ENCODE data around the gene SCAND1.
A peak's percentile ranks its signal among the peaks of the same experiment; 100 is the strongest.
"Not testable (repeated sequence)": the region's sequence is repeated elsewhere in the genome, so short reads cannot be mapped to it uniquely, and the experiment has no call there.

The SCAND1 gene

DNA sequence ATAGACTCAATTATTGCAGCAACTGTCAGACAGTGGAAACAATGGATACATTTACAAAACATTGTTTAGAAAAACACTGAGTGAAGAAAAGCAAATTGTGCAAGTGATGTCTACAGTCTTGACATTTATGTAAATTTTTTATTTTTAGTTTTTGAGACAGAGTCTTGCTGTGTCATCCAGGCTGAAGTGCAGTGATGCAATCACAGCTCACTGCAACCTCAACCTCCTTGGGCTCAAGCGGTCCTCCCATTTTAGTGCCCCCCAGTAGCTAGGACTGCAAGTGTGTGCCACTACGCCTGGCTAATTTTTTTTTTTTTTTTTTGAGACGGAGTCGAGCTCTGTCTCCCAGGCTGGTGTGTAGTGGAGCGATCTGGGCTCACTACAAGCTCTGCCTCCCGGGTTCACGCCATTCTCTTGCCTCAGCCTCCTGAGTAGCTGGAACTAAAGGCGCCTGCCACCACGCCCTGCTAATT is 23.8 kb upstream of the SCAND1 start:
- Mint-ChIP-seq H3K27me3 (peaks cover 4 to 45% of the 10 kb centered on the region in 2 donors), H3K9me3 (no peaks in the 10 kb centered on the region), H3K36me3 (ENCODE audit: insufficient read depth) (no peaks in the 10 kb centered on the region), H3K27ac (no peak overlapping the region), H3K4me1 (ENCODE audit: low read depth in 2 of 2) (no peaks in the 10 kb centered on the region), H3K4me3 (no peak overlapping the region)
- no peak for DNase-seq
- no peak for ATAC-seq (replicated peaks)

DNA sequence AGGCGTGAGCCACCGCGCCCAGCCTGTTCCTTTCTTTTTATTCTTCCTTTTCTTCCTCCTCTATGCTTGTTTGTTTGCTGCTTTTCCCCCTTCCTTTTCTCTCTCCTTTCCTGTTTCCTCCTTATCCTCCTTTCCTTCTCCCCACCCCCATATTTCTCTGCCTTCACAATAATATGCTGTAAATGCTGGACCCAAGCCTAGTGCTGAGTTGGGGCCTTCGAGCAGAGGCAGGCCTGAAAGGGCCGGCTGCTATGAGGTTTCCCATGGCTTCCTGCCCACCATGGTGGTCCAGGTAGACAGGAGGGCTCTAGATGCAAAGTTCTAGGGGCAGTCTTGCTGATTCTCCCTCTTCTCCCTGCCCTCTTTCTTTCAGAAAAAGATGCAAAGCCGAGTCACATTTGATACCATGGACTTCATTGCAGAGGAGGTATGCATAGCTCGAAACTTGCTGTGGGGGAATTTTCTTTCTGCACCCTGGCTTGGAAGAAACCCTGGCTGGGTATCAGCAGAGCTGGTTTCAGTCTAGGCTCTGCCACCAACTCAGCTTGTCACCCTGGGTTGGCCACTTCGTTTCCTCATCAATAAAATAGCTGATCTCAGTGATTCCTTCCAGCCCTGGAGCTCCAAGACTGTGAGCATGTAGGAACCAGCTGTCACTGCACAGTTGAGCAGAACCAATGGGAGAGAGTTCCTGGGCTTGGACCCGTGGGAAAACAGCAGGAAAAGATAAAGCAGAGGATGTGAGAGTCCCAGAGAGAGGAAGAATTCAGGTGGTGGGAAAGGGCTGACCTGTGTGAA is 21.5 kb upstream of the SCAND1 start:
- DNase-seq (no peak), ATAC-seq (replicated peaks) (no peak)
- H3K27me3 Mint-ChIP-seq, result peaks cover 4 to 29% of the 10 kb centered on the region in 2 donors
- no peak overlapping the region for H3K27ac Mint-ChIP-seq
- no peaks in the 10 kb centered on the region for H3K9me3 Mint-ChIP-seq
- no peak overlapping the region for H3K4me3 Mint-ChIP-seq
- H3K36me3 Mint-ChIP-seq (ENCODE audit: insufficient read depth), result no peaks in the 10 kb centered on the region
- H3K4me1 Mint-ChIP-seq (ENCODE audit: low read depth in 2 of 2), result no peaks in the 10 kb centered on the region

DNA sequence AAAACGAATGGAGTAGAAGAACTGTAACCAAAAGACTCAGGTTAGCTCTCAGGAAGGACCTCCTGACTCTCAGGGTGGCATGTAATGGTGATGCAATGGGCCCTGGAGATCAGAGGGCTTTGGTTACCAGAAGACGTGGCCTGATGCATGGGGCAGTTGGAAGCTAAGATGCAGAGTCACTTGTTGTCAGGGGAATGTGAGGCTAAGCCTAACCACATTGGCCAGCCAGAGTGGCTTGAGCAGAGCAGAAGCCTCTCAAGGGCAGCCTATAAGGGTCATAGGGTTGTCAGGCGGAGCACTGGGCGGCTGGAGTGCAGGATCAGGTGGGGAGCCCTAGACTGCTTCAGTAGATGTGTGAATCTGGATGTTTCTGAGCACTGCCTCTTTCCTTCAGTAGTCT is 20.0 kb upstream of the SCAND1 start:
- Mint-ChIP-seq H3K9me3 (no peaks in the 10 kb centered on the region), H3K4me1 (ENCODE audit: low read depth in 2 of 2) (no peaks in the 10 kb centered on the region)
- DNase-seq, result no peak

DNA sequence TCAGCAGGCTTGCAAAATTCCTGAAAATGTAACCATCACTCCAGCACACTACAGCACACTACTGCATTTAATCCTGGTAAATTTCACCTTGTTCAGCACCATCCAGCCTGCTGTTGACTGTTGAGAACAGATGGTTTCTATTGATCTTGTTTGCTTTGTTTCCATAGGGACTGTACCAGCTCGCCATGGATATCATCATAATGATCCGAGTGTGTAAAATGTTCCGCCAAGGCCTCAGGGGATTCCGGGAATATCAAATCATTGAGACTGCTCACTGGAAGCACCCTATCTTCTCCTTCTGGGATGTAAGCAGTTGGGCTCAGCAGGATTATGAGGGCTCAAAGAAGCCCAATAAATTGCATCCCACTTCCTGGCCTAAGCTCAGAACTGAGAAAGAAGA is 18.2 kb upstream of the SCAND1 start:
- Mint-ChIP-seq H3K4me1 (ENCODE audit: low read depth in 2 of 2) (no peaks in the 10 kb centered on the region), H3K36me3 (ENCODE audit: insufficient read depth) (no peaks in the 10 kb centered on the region), H3K9me3 (no peaks in the 10 kb centered on the region), H3K4me3 (no peak overlapping the region), H3K27ac (no peak overlapping the region), H3K27me3 (peaks cover 4 to 8% of the 10 kb centered on the region in 2 donors)
- ATAC-seq (replicated peaks) (no peak), DNase-seq (no peak)

More for the DNA sequence above, 20.0 kb upstream of the SCAND1 start:
- Mint-ChIP-seq H3K27ac (no peak overlapping the region), H3K36me3 (ENCODE audit: insufficient read depth) (no peaks in the 10 kb centered on the region), H3K27me3 (peaks cover 4 to 16% of the 10 kb centered on the region in 2 donors), H3K4me3 (no peak overlapping the region)
- no peak for ATAC-seq (replicated peaks)

DNA sequence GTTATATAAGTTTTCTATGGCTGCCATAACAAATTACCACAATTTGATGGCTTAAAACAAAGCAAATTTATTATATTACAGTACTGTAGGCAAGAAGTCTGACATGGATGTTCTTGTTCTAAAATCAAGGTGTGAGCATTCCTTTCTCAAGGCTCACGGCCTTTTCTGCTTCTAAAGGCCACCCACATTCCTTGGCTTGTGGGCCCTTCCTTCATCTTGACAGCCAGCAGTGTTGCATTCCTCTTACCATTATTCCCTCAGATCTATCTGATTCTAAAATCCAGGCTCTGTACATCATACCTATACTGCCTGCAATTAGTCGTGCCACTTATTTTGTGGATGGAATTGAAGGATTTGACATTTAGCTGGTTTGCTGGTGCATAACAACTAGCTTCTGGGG is 17.7 kb upstream of the SCAND1 start:
- H3K27ac Mint-ChIP-seq, result no peak overlapping the region
- H3K4me3 Mint-ChIP-seq, result no peak overlapping the region

DNA sequence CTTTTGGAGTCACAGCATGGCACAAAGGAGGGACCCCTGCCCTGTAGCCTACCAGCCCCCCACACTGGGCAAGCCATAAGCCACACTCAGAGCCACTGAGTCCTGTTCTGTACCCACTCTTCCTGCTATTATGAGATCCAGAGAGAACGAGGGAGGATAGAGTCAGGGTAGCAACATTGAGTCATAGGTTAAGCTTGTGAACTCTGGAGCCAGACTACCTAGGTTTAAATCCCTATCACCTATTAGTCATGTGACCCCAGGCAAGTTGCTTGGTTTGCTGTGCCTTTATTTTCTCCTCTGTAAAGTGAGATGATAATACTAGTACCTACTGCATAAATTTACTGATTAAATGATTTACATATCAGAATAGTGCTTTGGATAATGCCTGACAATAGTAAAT is 14.6 kb upstream of the SCAND1 start:
- Mint-ChIP-seq H3K27ac (no peak overlapping the region), H3K36me3 (ENCODE audit: insufficient read depth) (no peaks in the 10 kb centered on the region), H3K4me1 (ENCODE audit: low read depth in 2 of 2) (no peaks in the 10 kb centered on the region), H3K27me3 (no peaks in the 10 kb centered on the region), H3K9me3 (no peaks in the 10 kb centered on the region), H3K4me3 (no peak overlapping the region)
- DNase-seq (no peak), ATAC-seq (replicated peaks) (no peak)

More for the DNA sequence above, 17.7 kb upstream of the SCAND1 start:
- H3K9me3 Mint-ChIP-seq, result no peaks in the 10 kb centered on the region
- H3K36me3 Mint-ChIP-seq (ENCODE audit: insufficient read depth), result no peaks in the 10 kb centered on the region
- ATAC-seq (replicated peaks) (no peak), DNase-seq (no peak)
- H3K27me3 Mint-ChIP-seq, result peaks cover 4 to 8% of the 10 kb centered on the region in 2 donors
- no peaks in the 10 kb centered on the region for H3K4me1 Mint-ChIP-seq (ENCODE audit: low read depth in 2 of 2)

DNA sequence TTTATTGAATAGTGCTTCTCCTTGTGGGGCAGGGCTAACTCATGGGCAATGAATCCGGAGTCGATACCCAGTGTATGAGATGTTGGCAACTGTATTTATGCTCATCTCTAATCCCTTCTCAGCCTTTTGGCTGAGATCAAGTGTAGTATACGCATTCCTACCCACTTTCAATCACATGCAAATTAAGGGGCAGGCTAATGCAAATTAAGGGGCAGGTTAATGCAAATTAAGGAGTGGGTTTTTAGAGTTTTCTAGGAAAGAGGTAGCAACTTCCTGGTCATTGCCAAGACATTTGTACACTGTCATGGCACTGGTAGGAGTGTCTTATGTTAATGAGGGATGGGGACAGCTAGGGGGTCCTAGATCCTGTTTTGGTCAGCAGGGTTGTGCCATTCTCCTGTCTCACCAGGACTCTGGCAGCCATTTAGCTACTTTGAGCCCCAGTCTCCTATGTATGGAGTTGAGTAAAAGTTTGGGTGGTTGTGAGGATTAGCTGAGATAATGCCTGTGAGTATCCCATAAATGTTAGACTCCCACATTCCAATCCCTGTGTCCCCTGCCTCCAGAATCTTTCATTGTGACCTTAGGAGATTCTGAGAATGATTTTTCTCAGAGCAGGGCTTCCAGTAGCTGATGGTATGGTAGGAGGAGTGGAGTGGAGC is 13.8 kb upstream of the SCAND1 start, which contains the start of gene CNBD2:
CNBD2 (plus strand) TSS at position 612 of the 662 bp plus-strand sequence. CDS start 173 bp downstream, outside the sequence.
- Mint-ChIP-seq H3K4me3 (no peak within 1 kb of the TSS), H3K36me3 (ENCODE audit: insufficient read depth) (no peaks in the 10 kb centered on the region), H3K4me1 (ENCODE audit: low read depth in 2 of 2) (no peaks in the 10 kb centered on the region), H3K27ac (no peak within 1 kb of the TSS), H3K9me3 (no peaks in the 10 kb centered on the region), H3K27me3 (no peaks in the 10 kb centered on the region)
- ATAC-seq (replicated peaks) (no peak), DNase-seq (no peak)

DNA sequence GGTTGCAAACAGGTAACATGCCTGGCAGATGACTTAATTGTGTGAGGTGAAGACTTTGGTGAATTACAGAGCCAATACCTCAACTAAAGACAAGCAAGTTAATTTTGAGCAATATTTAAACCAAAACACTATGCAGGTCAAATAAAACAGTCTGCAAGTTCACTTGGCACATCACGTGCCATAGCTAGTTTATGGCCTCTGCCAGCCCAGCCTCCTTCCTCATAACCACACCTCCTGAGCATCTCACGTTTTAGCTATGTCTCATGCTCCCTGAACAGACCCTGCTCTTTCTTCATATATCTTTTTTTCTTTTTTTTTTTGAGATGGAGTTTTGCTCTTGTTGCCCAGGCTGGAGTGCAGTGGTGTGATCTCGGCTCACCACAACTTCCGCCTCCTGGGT is 9.6 kb upstream of the SCAND1 start:
- H3K36me3 Mint-ChIP-seq (ENCODE audit: insufficient read depth), result no peaks in the 10 kb centered on the region
- H3K4me3 Mint-ChIP-seq, result no peak overlapping the region
- no peaks in the 10 kb centered on the region for H3K4me1 Mint-ChIP-seq (ENCODE audit: low read depth in 2 of 2)
- H3K27me3 Mint-ChIP-seq, result no peaks in the 10 kb centered on the region
- no peak overlapping the region for H3K27ac Mint-ChIP-seq
- no peaks in the 10 kb centered on the region for H3K9me3 Mint-ChIP-seq
- DNase-seq (no peak), ATAC-seq (replicated peaks) (no peak)

DNA sequence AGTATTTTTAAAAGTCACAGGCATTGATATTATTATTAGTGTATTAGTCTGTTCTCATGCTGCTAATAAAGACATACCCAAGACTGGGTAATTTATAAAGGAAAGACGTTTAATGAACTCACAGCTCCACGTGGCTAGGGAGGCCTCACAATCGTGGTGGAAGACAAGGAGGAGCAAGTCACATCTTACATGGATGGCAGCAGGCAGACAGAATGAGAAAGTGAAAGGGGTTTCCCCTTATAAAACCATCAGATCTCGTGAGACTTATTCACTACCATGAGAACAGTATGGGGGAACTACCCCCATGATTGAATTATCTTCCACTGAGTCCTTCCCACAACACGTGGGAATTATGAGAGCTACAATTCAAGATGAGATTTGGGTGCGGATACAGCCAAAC is 5.0 kb upstream of the SCAND1 start:
- not testable (repeated sequence) for H3K4me3 Mint-ChIP-seq; H3K36me3 Mint-ChIP-seq (ENCODE audit: insufficient read depth); H3K9me3 Mint-ChIP-seq; DNase-seq; ATAC-seq (replicated peaks); H3K27me3 Mint-ChIP-seq; H3K27ac Mint-ChIP-seq; H3K4me1 Mint-ChIP-seq (ENCODE audit: low read depth in 2 of 2)

DNA sequence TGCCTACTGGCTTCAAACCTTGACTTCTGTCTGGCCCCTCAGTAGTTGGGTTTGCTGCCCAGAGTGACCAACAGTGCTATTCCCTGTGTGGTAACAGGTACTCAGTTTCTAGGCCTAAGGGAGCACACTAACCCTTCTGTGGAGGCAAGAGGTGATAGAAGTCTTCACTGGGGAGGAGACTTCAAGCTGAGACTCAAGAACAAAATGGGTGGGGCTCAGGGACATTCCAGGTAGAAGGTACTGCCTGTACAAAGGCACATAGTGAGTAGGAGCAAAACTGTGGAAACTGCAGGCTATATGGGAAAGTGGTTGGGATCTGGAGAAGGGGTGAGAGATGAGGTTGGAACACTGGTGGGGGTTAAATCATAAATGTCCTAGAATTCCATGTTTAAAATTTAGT is 2.3 kb upstream of the SCAND1 start:
- H3K9me3 Mint-ChIP-seq, result no peaks in the 10 kb centered on the region
- H3K4me1 Mint-ChIP-seq (ENCODE audit: low read depth in 2 of 2), result peaks cover 11 to 14% of the 10 kb centered on the region in 2 donors
- no peak for ATAC-seq (replicated peaks)
- peaks cover 15% of the 10 kb centered on the region for H3K36me3 Mint-ChIP-seq (ENCODE audit: insufficient read depth)
- no peak overlapping the region for H3K27ac Mint-ChIP-seq
- H3K4me3 Mint-ChIP-seq, result no peak overlapping the region
- DNase-seq, result no peak
- no peaks in the 10 kb centered on the region for H3K27me3 Mint-ChIP-seq

DNA sequence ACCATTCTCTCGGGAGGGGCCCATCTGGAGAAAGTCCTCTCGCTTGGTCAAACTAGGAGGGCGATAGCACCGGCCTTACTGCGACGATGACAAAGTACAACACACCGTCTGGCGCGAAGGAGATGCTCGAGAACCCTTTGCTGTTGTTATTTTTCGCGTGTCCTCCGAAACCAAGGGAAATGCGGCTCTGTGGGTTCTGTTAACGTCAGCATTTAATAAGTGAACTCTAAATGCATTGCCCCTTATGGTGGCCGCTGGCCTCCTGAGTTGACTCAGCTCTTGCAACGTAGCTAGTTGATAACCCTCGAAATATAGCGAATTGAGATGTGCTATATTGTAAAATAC is 577 bp upstream of the SCAND1 start:
- H3K27me3 Mint-ChIP-seq, result no peaks in the 10 kb centered on the region
- H3K4me3 Mint-ChIP-seq, result peak overlapping the region; percentile 97 to 99
- peak overlapping the region; percentile 99 to 100 for H3K27ac Mint-ChIP-seq
- DNase-seq (peak; percentile 49 to 67 (median 56)), ATAC-seq (replicated peaks) (peak; percentile 29)
- no peaks in the 10 kb centered on the region for H3K9me3 Mint-ChIP-seq
- peaks cover 11 to 18% of the 10 kb centered on the region in 2 donors for H3K4me1 Mint-ChIP-seq (ENCODE audit: low read depth in 2 of 2)
- H3K36me3 Mint-ChIP-seq (ENCODE audit: insufficient read depth), result peaks cover 15% of the 10 kb centered on the region

DNA sequence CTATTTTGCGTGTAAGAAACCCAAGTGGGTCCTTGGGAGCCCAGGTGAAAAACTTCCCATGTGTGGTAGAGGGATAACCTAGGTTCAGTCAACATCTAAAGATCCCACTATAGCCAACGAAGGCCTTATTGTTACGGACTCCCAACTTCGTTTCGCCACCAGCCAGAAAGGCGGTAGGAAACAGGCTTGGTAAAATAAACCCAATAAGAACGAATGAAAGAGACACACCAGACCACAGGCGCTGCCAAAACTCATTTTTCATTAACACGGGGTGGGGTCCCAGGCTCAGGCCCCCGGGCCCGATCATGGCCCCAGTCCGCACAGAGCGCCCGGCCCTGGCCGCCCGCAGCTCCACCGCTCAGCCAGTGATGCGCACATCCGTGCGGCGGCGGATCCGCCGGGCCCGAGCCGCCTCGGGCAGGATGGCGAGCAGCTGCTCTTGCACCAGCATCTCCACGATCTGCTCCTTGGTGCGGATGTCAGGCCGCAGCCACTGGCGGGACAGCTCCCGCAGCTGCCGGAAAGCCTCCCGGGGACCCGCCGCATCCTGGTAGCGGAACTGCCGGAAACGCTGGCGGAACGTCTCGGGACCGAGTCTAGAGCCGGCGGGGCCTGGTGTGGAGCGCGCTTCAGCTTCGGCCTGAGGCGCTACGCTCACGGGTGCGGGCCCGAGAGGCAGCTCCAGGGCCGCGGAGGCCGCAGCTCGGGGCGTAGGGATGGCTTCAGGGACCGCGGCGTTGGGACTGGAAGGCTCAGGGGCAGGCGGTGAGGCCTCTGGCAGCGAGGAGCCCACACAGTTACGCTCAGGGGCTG is 709 bp downstream of the SCAND1 start:
- H3K27me3 Mint-ChIP-seq, result no peaks in the 10 kb centered on the region
- peaks cover 11 to 21% of the 10 kb centered on the region in 2 donors for H3K4me1 Mint-ChIP-seq (ENCODE audit: low read depth in 2 of 2)
- H3K9me3 Mint-ChIP-seq, result no peaks in the 10 kb centered on the region
- ATAC-seq (replicated peaks) (peak; percentile 42), DNase-seq (peak; percentile 59 to 71 (median 64))
- H3K36me3 Mint-ChIP-seq (ENCODE audit: insufficient read depth), result peaks cover 20% of the 10 kb centered on the region
- peak overlapping the region; percentile 99 to 100 for H3K27ac Mint-ChIP-seq
- H3K4me3 Mint-ChIP-seq, result peak overlapping the region; percentile 97 to 99

All from effector memory CD8-positive, alpha-beta T cell (primary cell).